Panc1 (cell line): ENCODE results near the gene THAP4. TPM values are rescaled to one million over a fixed set of nuclear protein-coding genes. Genes with fewer than 3 reads are reported as not detected.

ENCODE experiments used
- ATAC-seq: fragments of 200-7000 bp; cut with Tn5 transposase; 2 replicates; pipeline ENCODE4 v1.9.1; 2020; ENCODE audit warnings: mild to moderate bottlenecking, moderate library complexity
- BruUV-seq: library from RNA; stranded (reverse); fragments of 400-500 nt; replicated peaks from 2 replicates; lab custom pipeline; 2021; lab: Mats Ljungman, UMichigan
- CTCF ChIA-PET: fragments of 300-600 bp; sonication (Branson Sonifier 250); formaldehyde crosslinking; loops from one replicate; lab custom pipeline; 2022; ENCODE audit warnings: antibody characterized with exemption; lab: Charles Lee
- POLR2A ChIA-PET: fragments of 300-600 bp; sonication (Branson Sonifier 250); formaldehyde crosslinking; loops from one replicate; lab custom pipeline; 2022; ENCODE audit warnings: antibody characterized with exemption; lab: Charles Lee
- DNase-seq: peaks from one replicate; pipeline ENCODE4 v3.0.0-alpha.2; 2010; ENCODE audit warnings: low read depth, low spot score
- H3K27ac ChIP-seq: 2 replicates; pipeline ENCODE4 v1.5.1; 2011; ENCODE audit warnings: mild to moderate bottlenecking, low read length, inconsistent platforms
- H3K27me3 ChIP-seq: fragments of 200-500 bp; sonication (Bioruptor generic); 2 replicates; pipeline ENCODE4 v1.6.0; 2014; ENCODE audit warnings: low read length, inconsistent platforms; ENCODE audit not compliant: control insufficient read depth, insufficient read depth
- H3K36me3 ChIP-seq: fragments of 200-500 bp; sonication (Bioruptor generic); 2 replicates; pipeline ENCODE4 v1.5.1; 2014; ENCODE audit warnings: inconsistent platforms, mild to moderate bottlenecking, low read length, moderate library complexity; ENCODE audit not compliant: control insufficient read depth, insufficient read depth
- H3K4me1 ChIP-seq: 2 replicates; pipeline ENCODE4 v1.5.1; 2011; ENCODE audit warnings: inconsistent platforms, mild to moderate bottlenecking, low read length, moderate library complexity; ENCODE audit not compliant: control insufficient read depth, insufficient read depth
- H3K4me3 ChIP-seq, 2 experiments: 2 replicates each; pipeline ENCODE4 v1.5.1; 2011 to 2012; ENCODE audit warnings: low read depth in 2 of 2, low read length in 2 of 2, mild to moderate bottlenecking in 2 of 2, inconsistent platforms in 1 of 2, moderate library complexity in 1 of 2
- H3K9me3 ChIP-seq: fragments of 200-500 bp; sonication (Bioruptor generic); 2 replicates; pipeline ENCODE4 v1.5.1; 2014; ENCODE audit warnings: low read depth, mild to moderate bottlenecking, inconsistent platforms, low read length, moderate library complexity; ENCODE audit not compliant: control insufficient read depth, insufficient read depth
- CTCF ChIP-seq: fragments of 450-650 bp; IDR thresholded peaks from 2 replicates; pipeline ENCODE4 v1.5.1; 2017; ENCODE audit warnings: mild to moderate bottlenecking
- POLR2AphosphoS5 ChIP-seq: IDR thresholded peaks from 2 replicates; pipeline ENCODE4 v1.6.1; 2012; ENCODE audit warnings: mild to moderate bottlenecking, low read depth, low read length, moderate library complexity
- REST ChIP-seq, 2 experiments: IDR thresholded peaks; 2 replicates each; pipeline ENCODE4 v1.6.1; 2011 to 2012; ENCODE audit warnings: low read depth in 2 of 2, control low read depth in 1 of 2, low read length in 1 of 2, mild to moderate bottlenecking in 1 of 2, moderate library complexity in 1 of 2; ENCODE audit not compliant: insufficient read depth in 1 of 2
- SIN3A ChIP-seq: IDR thresholded peaks from 2 replicates; pipeline ENCODE4 v1.6.1; 2012; ENCODE audit warnings: low read depth, mild to moderate bottlenecking, low read length, moderate library complexity, borderline replicate concordance; ENCODE audit not compliant: insufficient read depth
- TCF7L2 ChIP-seq: IDR thresholded peaks from 2 replicates; pipeline ENCODE4 v1.6.1; 2011; ENCODE audit warnings: mild to moderate bottlenecking, low read depth, low read length, inconsistent platforms
- in situ Hi-C: cut with HindIII; loops from 2 replicates; pipeline ENCODE4 v1.10.0; 2016; ENCODE audit warnings: low sequenced_read_pairs, low pct_unique_long_range_greater_than_20kb
- intact Hi-C: fragments of 100-400 bp; cut with micrococcal nuclease; formaldehyde crosslinking; loops from one replicate; pipeline ENCODE4 v1.10.0; 2022; ENCODE audit not compliant: unreplicated experiment
- total RNA-seq: library from RNA; stranded (reverse); gene quantifications from one replicate; pipeline ENCODE4 v1.2.1, GENCODE V29; 2021; ENCODE audit not compliant: unreplicated experiment

The THAP4 gene
- total RNA-seq, 1 experiment from 2014 or later: 77.9 TPM

DNA sequence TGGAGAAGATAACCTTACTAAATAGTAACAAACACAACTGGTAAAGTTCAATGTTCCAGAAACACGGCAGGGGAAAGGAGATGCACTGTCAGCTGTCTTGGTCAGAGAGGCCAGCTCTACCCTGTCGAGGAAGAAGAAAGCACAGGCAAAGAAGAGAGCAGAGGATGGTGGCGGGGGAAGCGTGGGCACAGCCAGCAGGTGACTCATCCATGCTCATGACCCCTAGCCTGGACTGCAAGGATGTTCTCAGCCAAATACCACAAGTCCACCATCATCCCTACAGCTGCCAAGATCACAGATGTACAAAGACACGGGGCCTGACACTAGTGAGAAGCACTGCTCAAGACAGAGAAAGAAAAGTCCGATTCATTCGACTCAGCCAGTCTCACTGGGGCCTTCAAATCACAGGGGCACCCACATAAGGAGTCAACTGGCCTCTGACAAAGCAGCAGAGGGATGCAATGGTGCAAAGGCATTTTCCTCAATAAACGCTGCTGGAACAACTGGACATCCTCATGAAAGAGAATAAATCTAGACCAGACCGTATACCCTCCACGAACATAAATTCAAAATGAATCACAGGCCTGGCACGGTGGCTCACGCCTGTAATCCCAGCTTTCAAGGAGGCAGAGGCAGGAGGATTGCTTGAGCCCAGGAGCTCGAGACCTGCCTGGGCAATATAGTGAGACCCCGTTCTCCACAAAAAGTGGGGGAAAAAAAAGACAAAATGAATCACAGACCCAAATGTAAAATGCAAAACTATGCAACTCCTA lies 44.1 kb upstream of the THAP4 start:
- Histone ChIP-seq H3K27me3 (no peaks in the 10 kb centered on the region), H3K27ac (no peak overlapping the region), H3K4me1 (peaks cover 7% of the 10 kb centered on the region), H3K9me3 (no peaks in the 10 kb centered on the region), H3K4me3 (no peak overlapping the region), H3K36me3 (peaks cover 13% of the 10 kb centered on the region)
- POLR2A ChIA-PET: no interaction called here
- intact Hi-C loops (no loop called here), in situ Hi-C loops (no loop called here)
- no peak for DNase-seq
- BruUV-seq: no TSS peak
- peak; percentile 49; the same call in 1 of the 2 replicates for ATAC-seq
- CTCF ChIA-PET: no interaction called here
- no peak for TF ChIP-seq REST (IDR thresholded peaks at IDR 0.05; ENCODE audit: insufficient read depth in 1 of 2, low read depth in 2 of 2, low read length in 1 of 2)

- no TSS peak for BruUV-seq
- DNase-seq (no peak), ATAC-seq (no peak)
- H3K9me3 ChIP-seq: no peaks in the 10 kb centered on the region
- H3K4me1 ChIP-seq: no peaks in the 10 kb centered on the region
- H3K4me3 ChIP-seq: no peak overlapping the region
- in situ Hi-C loops: no loop called here
- ChIA-PET POLR2A (no interaction called here), CTCF (no interaction called here)
- intact Hi-C loops: no loop called here
- no peaks in the 10 kb centered on the region for H3K27me3 ChIP-seq
- H3K36me3 ChIP-seq: peaks cover 13% of the 10 kb centered on the region
- no peak overlapping the region for H3K27ac ChIP-seq
- no peak for TF ChIP-seq POLR2AphosphoS5
- TF ChIP-seq SIN3A: no peak
- no peak for TF ChIP-seq TCF7L2
These were observed 43.1 kb upstream of the THAP4 start for GRCh38 chr2:241680044-241680443.

- no peaks in the 10 kb centered on the region for H3K9me3 ChIP-seq
- no peak overlapping the region for H3K27ac ChIP-seq
- in situ Hi-C loops (no loop called here), intact Hi-C loops (no loop called here)
- H3K4me1 ChIP-seq: peaks cover 3% of the 10 kb centered on the region; the same call in 1 of the 2 replicates
- no peaks in the 10 kb centered on the region for H3K27me3 ChIP-seq
- DNase-seq: no peak
- BruUV-seq: no TSS peak
- ChIA-PET POLR2A (no interaction called here), CTCF (interaction anchor here (0.6 kb wide), 1 partner anchor 31 kb away, joined by 8 read pairs; no protein-coding TSS in a partner anchor)
- ATAC-seq: no peak
- TF ChIP-seq SIN3A: no peak
- no peak for TF ChIP-seq REST (IDR thresholded peaks at IDR 0.05; ENCODE audit: insufficient read depth in 1 of 2, low read depth in 2 of 2, low read length in 1 of 2)
- TF ChIP-seq TCF7L2: no peak
- no peak for TF ChIP-seq CTCF
- no peak for TF ChIP-seq POLR2AphosphoS5
- H3K4me3 ChIP-seq: no peak overlapping the region
- peaks cover 4% of the 10 kb centered on the region for H3K36me3 ChIP-seq
These were observed 42.0 kb upstream of the THAP4 start for GRCh38 chr2:241678784-241679540.
